ENCODE data around the gene E2F4.

DNA sequence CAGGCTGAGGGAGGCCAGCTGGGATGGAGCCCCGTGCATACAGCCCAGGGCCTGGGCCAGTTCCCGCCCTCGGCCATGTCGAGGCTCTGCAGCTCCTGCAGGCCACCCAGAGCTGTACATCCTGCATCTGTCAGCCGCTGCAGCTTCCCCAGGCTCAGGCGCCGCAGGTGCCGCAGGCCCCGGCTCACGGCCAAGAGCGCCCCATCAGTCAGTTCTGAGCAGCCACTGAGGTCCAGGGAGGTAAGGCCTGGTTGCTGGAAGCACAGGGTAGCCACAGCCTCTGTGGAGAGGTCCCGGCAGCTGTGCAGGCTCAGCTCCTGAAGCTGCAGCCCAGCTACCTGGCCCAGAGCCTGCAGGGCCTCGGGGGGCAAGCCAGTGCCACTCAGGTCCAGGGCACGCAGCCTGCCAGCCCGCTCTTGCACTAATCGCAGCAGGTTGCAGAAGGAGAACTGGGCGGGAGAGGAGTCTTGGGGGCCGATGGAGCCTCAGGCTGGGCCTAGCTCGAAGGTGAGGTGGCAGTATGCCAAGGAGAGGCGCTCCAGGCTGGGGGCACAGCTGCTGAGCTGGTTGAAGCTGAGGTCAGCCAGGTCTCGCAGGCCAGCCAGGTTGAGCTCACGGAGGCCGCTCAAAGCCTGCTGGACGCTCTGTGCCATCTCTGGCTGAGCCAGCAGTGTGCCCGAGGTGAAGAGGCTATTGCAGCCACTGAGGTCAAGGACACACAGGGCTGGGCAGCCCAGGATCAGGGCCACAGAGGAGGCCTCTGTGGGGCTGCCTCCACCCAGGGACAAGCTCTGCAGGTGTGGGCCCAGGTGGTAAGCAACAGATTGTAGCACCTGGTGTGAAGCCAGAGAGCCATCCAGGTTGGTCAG lies 18.3 kb downstream of the E2F4 start:
- TF ChIP-seq, protein P1, sequence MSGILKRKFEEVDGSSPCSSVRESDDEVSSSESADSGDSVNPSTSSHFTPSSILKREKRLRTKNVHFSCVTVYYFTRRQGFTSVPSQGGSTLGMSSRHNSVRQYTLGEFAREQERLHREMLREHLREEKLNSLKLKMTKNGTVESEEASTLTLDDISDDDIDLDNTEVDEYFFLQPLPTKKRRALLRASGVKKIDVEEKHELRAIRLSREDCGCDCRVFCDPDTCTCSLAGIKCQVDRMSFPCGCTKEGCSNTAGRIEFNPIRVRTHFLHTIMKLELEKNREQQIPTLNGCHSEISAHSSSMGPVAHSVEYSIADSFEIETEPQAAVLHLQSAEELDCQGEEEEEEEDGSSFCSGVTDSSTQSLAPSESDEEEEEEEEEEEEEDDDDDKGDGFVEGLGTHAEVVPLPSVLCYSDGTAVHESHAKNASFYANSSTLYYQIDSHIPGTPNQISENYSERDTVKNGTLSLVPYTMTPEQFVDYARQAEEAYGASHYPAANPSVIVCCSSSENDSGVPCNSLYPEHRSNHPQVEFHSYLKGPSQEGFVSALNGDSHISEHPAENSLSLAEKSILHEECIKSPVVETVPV (CRISPR knock-in tag; IDR thresholded peaks at IDR 0.05) = no peak
- TF ChIP-seq, protein P2, sequence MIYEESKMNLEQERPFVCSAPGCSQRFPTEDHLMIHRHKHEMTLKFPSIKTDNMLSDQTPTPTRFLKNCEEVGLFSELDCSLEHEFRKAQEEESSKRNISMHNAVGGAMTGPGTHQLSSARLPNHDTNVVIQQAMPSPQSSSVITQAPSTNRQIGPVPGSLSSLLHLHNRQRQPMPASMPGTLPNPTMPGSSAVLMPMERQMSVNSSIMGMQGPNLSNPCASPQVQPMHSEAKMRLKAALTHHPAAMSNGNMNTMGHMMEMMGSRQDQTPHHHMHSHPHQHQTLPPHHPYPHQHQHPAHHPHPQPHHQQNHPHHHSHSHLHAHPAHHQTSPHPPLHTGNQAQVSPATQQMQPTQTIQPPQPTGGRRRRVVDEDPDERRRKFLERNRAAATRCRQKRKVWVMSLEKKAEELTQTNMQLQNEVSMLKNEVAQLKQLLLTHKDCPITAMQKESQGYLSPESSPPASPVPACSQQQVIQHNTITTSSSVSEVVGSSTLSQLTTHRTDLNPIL (CRISPR knock-in tag; IDR thresholded peaks at IDR 0.05; ENCODE audit: low read depth) = no peak
- no peak for TF ChIP-seq RARB (CRISPR knock-in tag; IDR thresholded peaks at IDR 0.05)
- TF ChIP-seq PPARA (CRISPR knock-in tag; IDR thresholded peaks at IDR 0.05; ENCODE audit: borderline replicate concordance) = no peak
- no peak for TF ChIP-seq ISL1 (CRISPR knock-in tag; IDR thresholded peaks at IDR 0.05)
- TF ChIP-seq ARNTL (CRISPR knock-in tag; IDR thresholded peaks at IDR 0.05; ENCODE audit: borderline replicate concordance, low read depth) = no peak
- TF ChIP-seq ZFP30 (CRISPR knock-in tag; IDR thresholded peaks at IDR 0.05) = no peak
- TF ChIP-seq GLIS3 (CRISPR knock-in tag; IDR thresholded peaks at IDR 0.05) = no peak
- no peak for TF ChIP-seq ZNF8 (CRISPR knock-in tag; IDR thresholded peaks at IDR 0.05)
- TF ChIP-seq, protein P3, sequence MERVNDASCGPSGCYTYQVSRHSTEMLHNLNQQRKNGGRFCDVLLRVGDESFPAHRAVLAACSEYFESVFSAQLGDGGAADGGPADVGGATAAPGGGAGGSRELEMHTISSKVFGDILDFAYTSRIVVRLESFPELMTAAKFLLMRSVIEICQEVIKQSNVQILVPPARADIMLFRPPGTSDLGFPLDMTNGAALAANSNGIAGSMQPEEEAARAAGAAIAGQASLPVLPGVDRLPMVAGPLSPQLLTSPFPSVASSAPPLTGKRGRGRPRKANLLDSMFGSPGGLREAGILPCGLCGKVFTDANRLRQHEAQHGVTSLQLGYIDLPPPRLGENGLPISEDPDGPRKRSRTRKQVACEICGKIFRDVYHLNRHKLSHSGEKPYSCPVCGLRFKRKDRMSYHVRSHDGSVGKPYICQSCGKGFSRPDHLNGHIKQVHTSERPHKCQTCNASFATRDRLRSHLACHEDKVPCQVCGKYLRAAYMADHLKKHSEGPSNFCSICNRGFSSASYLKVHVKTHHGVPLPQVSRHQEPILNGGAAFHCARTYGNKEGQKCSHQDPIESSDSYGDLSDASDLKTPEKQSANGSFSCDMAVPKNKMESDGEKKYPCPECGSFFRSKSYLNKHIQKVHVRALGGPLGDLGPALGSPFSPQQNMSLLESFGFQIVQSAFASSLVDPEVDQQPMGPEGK (CRISPR knock-in tag; IDR thresholded peaks at IDR 0.05; ENCODE audit: borderline replicate concordance) = no peak
- TF ChIP-seq ZFP3 (CRISPR knock-in tag; IDR thresholded peaks at IDR 0.05) = no peak
- TF ChIP-seq BACH2 (CRISPR knock-in tag; IDR thresholded peaks at IDR 0.05; ENCODE audit: borderline replicate concordance) = no peak

Measured in SK-N-SH treated with all-trans-retinoic acid at 6 μM for 48 hours (cell line).